Panc1 (cell line): ENCODE measurements around the gene CLMN. TPM values are rescaled to one million over a fixed set of nuclear protein-coding genes. Genes with fewer than 3 reads are reported as not detected.

Experiments used
- ATAC-seq: fragments of 200-7000 bp; cut with Tn5 transposase; 2 replicates; pipeline ENCODE4 v1.9.1; 2020; ENCODE audit warnings: mild to moderate bottlenecking, moderate library complexity
- BruUV-seq: library from RNA; stranded (reverse); fragments of 400-500 nt; replicated peaks from 2 replicates; lab custom pipeline; 2021; lab: Mats Ljungman, UMichigan
- CTCF ChIA-PET: fragments of 300-600 bp; sonication (Branson Sonifier 250); formaldehyde crosslinking; loops from one replicate; lab custom pipeline; 2022; ENCODE audit warnings: antibody characterized with exemption; lab: Charles Lee
- POLR2A ChIA-PET: fragments of 300-600 bp; sonication (Branson Sonifier 250); formaldehyde crosslinking; loops from one replicate; lab custom pipeline; 2022; ENCODE audit warnings: antibody characterized with exemption; lab: Charles Lee
- DNase-seq: peaks from one replicate; pipeline ENCODE4 v3.0.0-alpha.2; 2010; ENCODE audit warnings: low read depth, low spot score
- H3K27ac ChIP-seq: 2 replicates; pipeline ENCODE4 v1.5.1; 2011; ENCODE audit warnings: mild to moderate bottlenecking, low read length, inconsistent platforms
- H3K27me3 ChIP-seq: fragments of 200-500 bp; sonication (Bioruptor generic); 2 replicates; pipeline ENCODE4 v1.6.0; 2014; ENCODE audit warnings: low read length, inconsistent platforms; ENCODE audit not compliant: control insufficient read depth, insufficient read depth
- H3K36me3 ChIP-seq: fragments of 200-500 bp; sonication (Bioruptor generic); 2 replicates; pipeline ENCODE4 v1.5.1; 2014; ENCODE audit warnings: inconsistent platforms, mild to moderate bottlenecking, low read length, moderate library complexity; ENCODE audit not compliant: control insufficient read depth, insufficient read depth
- H3K4me1 ChIP-seq: 2 replicates; pipeline ENCODE4 v1.5.1; 2011; ENCODE audit warnings: inconsistent platforms, mild to moderate bottlenecking, low read length, moderate library complexity; ENCODE audit not compliant: control insufficient read depth, insufficient read depth
- H3K4me3 ChIP-seq, 2 experiments: 2 replicates each; pipeline ENCODE4 v1.5.1; 2011 to 2012; ENCODE audit warnings: low read depth in 2 of 2, low read length in 2 of 2, mild to moderate bottlenecking in 2 of 2, inconsistent platforms in 1 of 2, moderate library complexity in 1 of 2
- H3K9me3 ChIP-seq: fragments of 200-500 bp; sonication (Bioruptor generic); 2 replicates; pipeline ENCODE4 v1.5.1; 2014; ENCODE audit warnings: low read depth, mild to moderate bottlenecking, inconsistent platforms, low read length, moderate library complexity; ENCODE audit not compliant: control insufficient read depth, insufficient read depth
- POLR2AphosphoS5 ChIP-seq: IDR thresholded peaks from 2 replicates; pipeline ENCODE4 v1.6.1; 2012; ENCODE audit warnings: mild to moderate bottlenecking, low read depth, low read length, moderate library complexity
- SIN3A ChIP-seq: IDR thresholded peaks from 2 replicates; pipeline ENCODE4 v1.6.1; 2012; ENCODE audit warnings: low read depth, mild to moderate bottlenecking, low read length, moderate library complexity, borderline replicate concordance; ENCODE audit not compliant: insufficient read depth
- TCF7L2 ChIP-seq: IDR thresholded peaks from 2 replicates; pipeline ENCODE4 v1.6.1; 2011; ENCODE audit warnings: mild to moderate bottlenecking, low read depth, low read length, inconsistent platforms
- in situ Hi-C: cut with HindIII; loops from 2 replicates; pipeline ENCODE4 v1.10.0; 2016; ENCODE audit warnings: low sequenced_read_pairs, low pct_unique_long_range_greater_than_20kb
- intact Hi-C: fragments of 100-400 bp; cut with micrococcal nuclease; formaldehyde crosslinking; loops from one replicate; pipeline ENCODE4 v1.10.0; 2022; ENCODE audit not compliant: unreplicated experiment
- total RNA-seq: library from RNA; stranded (reverse); gene quantifications from one replicate; pipeline ENCODE4 v1.2.1, GENCODE V29; 2021; ENCODE audit not compliant: unreplicated experiment
- TF ChIP-seq, protein P1 (sequence below), 2 experiments: IDR thresholded peaks; 2 replicates each; pipeline ENCODE4 v1.6.1; 2011 to 2012; ENCODE audit warnings: low read depth in 2 of 2, control low read depth in 1 of 2, low read length in 1 of 2, mild to moderate bottlenecking in 1 of 2, moderate library complexity in 1 of 2; ENCODE audit not compliant: insufficient read depth in 1 of 2
- TF ChIP-seq, protein P2 (sequence below): fragments of 450-650 bp; IDR thresholded peaks from 2 replicates; pipeline ENCODE4 v1.5.1; 2017; ENCODE audit warnings: mild to moderate bottlenecking

Gene CLMN
- total RNA-seq, 1 experiment from 2014 or later, result 34.9 TPM

DNA sequence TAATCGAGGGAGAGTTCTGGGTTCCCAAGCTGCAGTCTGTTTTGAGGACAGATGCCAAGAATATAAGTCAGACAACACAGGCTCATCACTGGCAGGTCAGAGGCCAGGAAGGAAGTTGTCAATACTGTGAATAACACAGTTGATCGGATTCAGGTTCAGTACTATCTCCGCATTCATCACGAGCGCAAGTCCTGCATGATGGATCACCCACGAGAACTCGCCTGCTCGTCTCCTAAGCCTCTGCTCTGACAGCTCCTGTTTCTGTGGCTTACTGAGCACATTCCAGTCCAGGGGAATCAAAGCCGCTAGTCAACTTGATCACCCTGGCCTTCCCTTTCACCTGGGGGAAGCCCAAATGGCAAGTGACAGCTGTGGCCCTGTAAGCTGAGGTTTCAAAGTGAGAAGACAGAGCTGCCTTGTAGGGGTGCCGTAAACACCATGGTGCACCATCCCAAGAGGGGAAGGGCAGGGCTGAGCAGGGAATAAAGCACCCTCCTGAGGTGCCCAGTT is 102.3 kb downstream of the CLMN start:
- no peaks in the 10 kb centered on the region for H3K27me3 ChIP-seq
- in situ Hi-C loops, result no loop called here
- H3K4me1 ChIP-seq, result no peaks in the 10 kb centered on the region
- TF ChIP-seq POLR2AphosphoS5 (no peak), SIN3A (no peak), TCF7L2 (no peak)
- TF ChIP-seq, protein P1, sequence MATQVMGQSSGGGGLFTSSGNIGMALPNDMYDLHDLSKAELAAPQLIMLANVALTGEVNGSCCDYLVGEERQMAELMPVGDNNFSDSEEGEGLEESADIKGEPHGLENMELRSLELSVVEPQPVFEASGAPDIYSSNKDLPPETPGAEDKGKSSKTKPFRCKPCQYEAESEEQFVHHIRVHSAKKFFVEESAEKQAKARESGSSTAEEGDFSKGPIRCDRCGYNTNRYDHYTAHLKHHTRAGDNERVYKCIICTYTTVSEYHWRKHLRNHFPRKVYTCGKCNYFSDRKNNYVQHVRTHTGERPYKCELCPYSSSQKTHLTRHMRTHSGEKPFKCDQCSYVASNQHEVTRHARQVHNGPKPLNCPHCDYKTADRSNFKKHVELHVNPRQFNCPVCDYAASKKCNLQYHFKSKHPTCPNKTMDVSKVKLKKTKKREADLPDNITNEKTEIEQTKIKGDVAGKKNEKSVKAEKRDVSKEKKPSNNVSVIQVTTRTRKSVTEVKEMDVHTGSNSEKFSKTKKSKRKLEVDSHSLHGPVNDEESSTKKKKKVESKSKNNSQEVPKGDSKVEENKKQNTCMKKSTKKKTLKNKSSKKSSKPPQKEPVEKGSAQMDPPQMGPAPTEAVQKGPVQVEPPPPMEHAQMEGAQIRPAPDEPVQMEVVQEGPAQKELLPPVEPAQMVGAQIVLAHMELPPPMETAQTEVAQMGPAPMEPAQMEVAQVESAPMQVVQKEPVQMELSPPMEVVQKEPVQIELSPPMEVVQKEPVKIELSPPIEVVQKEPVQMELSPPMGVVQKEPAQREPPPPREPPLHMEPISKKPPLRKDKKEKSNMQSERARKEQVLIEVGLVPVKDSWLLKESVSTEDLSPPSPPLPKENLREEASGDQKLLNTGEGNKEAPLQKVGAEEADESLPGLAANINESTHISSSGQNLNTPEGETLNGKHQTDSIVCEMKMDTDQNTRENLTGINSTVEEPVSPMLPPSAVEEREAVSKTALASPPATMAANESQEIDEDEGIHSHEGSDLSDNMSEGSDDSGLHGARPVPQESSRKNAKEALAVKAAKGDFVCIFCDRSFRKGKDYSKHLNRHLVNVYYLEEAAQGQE (IDR thresholded peaks at IDR 0.05; ENCODE audit: insufficient read depth in 1 of 2, low read depth in 2 of 2, low read length in 1 of 2), result no peak
- TF ChIP-seq, protein P2, sequence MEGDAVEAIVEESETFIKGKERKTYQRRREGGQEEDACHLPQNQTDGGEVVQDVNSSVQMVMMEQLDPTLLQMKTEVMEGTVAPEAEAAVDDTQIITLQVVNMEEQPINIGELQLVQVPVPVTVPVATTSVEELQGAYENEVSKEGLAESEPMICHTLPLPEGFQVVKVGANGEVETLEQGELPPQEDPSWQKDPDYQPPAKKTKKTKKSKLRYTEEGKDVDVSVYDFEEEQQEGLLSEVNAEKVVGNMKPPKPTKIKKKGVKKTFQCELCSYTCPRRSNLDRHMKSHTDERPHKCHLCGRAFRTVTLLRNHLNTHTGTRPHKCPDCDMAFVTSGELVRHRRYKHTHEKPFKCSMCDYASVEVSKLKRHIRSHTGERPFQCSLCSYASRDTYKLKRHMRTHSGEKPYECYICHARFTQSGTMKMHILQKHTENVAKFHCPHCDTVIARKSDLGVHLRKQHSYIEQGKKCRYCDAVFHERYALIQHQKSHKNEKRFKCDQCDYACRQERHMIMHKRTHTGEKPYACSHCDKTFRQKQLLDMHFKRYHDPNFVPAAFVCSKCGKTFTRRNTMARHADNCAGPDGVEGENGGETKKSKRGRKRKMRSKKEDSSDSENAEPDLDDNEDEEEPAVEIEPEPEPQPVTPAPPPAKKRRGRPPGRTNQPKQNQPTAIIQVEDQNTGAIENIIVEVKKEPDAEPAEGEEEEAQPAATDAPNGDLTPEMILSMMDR, result no peak
- no peak overlapping the region for H3K27ac ChIP-seq
- DNase-seq, result no peak
- ATAC-seq, result no peak
- ChIA-PET POLR2A (no interaction called here), CTCF (no interaction called here)
- intact Hi-C loops, result no loop called here
- no TSS peak for BruUV-seq
- no peaks in the 10 kb centered on the region for H3K9me3 ChIP-seq
- no peaks in the 10 kb centered on the region for H3K36me3 ChIP-seq
- H3K4me3 ChIP-seq, result no peak overlapping the region

DNA sequence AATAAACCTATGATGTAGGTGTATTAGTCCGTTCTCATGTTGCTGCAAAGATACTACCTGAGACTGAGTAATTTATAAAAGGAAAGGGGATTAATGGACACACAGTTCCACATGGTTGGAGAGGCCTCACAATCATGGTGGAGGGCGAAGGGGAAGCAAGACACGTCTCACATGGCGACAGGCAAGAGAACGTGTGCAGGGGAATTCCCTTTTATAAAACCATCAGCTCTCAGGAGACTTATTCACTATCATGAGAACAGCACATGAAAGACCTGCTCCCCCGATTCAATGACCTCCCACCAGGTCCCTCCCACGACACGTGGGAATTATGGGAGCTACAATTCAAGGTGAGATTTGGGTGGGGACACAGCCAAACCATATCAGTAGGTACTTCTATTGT is 103.7 kb downstream of the CLMN start:
- ChIA-PET POLR2A (no interaction called here), CTCF (no interaction called here)
- DNase-seq (no peak), ATAC-seq (no peak)
- in situ Hi-C loops (no loop called here), intact Hi-C loops (no loop called here)
- Histone ChIP-seq H3K9me3 (no peaks in the 10 kb centered on the region), H3K36me3 (no peaks in the 10 kb centered on the region), H3K27ac (no peak overlapping the region), H3K27me3 (no peaks in the 10 kb centered on the region), H3K4me1 (no peaks in the 10 kb centered on the region), H3K4me3 (no peak overlapping the region)
- BruUV-seq, result no TSS peak
- TF ChIP-seq, protein P2, result no peak
- TF ChIP-seq, protein P1 (IDR thresholded peaks at IDR 0.05; ENCODE audit: insufficient read depth in 1 of 2, low read depth in 2 of 2, low read length in 1 of 2), result no peak
- TF ChIP-seq TCF7L2, result no peak
- no peak for TF ChIP-seq POLR2AphosphoS5
- no peak for TF ChIP-seq SIN3A
